ENCODE measurements around the gene IL17RD.

DNA sequence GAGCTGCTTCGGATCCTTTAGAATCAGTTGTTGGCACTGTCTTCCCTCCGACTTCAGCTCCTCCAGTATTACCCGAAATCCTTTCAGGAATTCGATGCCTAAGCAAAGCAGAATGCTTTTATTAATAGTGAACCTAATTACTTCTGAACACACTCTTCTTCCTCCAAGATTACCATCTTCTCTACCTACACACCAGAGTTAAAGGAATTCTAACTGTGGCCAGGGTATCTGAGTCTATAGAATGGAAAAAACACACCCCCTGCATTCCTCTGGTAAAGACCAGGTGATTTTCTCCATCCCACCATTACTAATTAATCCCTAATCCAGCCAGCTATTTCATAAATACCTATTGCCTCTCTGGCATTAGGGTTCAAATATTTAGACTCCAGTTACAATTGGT lies 54.9 kb downstream of the IL17RD start:
- TF ChIP-seq, protein P1, sequence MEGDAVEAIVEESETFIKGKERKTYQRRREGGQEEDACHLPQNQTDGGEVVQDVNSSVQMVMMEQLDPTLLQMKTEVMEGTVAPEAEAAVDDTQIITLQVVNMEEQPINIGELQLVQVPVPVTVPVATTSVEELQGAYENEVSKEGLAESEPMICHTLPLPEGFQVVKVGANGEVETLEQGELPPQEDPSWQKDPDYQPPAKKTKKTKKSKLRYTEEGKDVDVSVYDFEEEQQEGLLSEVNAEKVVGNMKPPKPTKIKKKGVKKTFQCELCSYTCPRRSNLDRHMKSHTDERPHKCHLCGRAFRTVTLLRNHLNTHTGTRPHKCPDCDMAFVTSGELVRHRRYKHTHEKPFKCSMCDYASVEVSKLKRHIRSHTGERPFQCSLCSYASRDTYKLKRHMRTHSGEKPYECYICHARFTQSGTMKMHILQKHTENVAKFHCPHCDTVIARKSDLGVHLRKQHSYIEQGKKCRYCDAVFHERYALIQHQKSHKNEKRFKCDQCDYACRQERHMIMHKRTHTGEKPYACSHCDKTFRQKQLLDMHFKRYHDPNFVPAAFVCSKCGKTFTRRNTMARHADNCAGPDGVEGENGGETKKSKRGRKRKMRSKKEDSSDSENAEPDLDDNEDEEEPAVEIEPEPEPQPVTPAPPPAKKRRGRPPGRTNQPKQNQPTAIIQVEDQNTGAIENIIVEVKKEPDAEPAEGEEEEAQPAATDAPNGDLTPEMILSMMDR (IDR thresholded peaks at IDR 0.05): no peak
- TF ChIP-seq POLR2A (IDR thresholded peaks at IDR 0.05): no peak
